GM19455 (cell line): ENCODE results near the gene ST3GAL2.
"Not testable (repeated sequence)": the region's sequence is repeated elsewhere in the genome, so short reads cannot be mapped to it uniquely, and the experiment has no call there.

Experiments
- ATAC-seq: cut with Tn5 transposase; IDR thresholded peaks from one replicate; pipeline ENCODE4 v1.9.1; 2021; ENCODE audit not compliant: unreplicated experiment

Gene ST3GAL2

GRCh38 chr16:70418274-70418992 is 20.5 kb downstream of the ST3GAL2 start:
- ATAC-seq: no peak

DNA sequence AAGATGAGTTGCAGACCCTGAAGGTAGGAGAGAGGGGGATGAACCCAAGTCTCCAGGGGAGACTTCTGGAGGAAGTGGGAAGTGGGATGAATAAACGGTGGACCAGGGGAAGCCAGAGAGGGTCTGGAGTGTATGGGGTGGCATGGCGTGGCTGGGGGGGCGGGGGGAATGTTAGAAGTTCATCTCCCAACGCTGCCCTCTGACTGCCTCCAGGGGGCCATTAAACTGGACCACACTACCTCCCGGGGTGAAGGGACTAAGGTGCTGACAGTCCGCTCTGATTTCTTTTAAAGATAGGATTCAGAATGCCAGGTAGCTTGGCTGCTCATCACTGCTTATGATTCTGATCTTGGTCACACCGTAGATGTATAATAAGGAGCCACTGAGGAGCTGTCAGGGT is 21.2 kb downstream of the ST3GAL2 start:
- ATAC-seq: no peak

- ATAC-seq: no peak
Observed at GRCh38 chr16:70416748-70417616, 21.9 kb downstream of the ST3GAL2 start.

GRCh38 chr16:70413572-70413971 is 25.3 kb downstream of the ST3GAL2 start:
- ATAC-seq: not testable (repeated sequence)

- ATAC-seq: no peak
Observed at GRCh38 chr16:70412385-70412784, 26.5 kb downstream of the ST3GAL2 start.

DNA sequence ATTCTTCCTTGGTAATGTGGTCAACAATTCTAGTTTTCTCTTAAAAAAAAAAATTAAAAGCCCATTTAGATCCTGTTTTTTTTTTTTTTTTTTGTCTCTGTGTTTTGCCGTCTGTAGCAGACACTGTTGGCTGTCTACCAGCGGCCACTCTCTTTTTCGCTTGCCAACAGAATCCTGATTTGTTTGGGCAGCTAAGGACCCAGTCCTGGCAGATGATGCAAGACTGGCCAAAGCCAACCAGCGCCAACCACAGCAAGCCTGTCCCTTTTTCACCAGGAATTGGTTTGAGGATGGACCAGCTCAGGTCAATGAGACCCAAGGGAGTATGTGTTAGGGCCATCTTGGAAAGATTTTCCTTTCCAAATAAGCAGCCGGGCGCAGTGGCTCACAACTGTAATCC is 28.2 kb downstream of the ST3GAL2 start:
- ATAC-seq: no peak

DNA sequence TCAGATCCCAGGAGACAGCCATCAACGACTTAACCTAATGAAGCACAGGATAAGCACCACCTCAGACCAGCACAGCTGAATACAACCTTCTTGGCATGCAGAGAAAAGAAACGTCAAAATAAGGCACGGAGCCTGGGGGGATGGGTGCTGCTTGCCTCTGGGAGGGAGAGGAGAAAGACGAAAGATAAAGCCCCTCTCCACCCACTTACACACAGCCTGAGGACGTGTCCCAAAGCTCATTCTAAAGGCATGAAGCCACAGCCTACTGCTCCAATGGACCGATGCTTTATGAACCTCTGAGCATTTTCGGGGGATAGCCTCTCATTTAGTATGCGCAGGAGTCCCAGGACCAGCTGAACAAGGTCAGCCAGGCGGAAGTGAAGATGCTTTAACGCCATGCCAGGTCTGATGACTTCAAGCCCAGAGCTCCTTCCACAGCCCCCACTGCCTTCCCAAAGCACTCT is 31.1 kb downstream of the ST3GAL2 start:
- ATAC-seq: no peak

DNA sequence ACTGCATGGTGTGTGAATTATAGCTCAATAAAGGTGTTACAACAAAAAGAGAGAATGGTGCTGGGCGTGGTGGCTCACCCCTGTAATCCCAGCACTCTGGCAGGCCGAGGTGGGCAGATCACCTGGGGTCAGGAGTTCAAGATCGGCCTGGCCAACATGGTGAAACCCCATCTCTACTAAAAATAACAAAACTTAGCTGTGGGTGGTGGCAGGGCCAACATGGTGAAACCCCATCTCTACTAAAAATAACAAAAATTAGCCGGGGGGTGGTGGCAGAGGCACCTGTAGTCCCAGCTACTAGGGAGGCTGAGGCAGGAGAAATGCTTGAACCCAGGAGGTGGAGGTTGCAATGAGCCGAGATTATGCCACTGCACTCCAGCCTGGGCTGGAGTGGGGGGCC is 32.8 kb downstream of the ST3GAL2 start:
- ATAC-seq: not testable (repeated sequence)

DNA sequence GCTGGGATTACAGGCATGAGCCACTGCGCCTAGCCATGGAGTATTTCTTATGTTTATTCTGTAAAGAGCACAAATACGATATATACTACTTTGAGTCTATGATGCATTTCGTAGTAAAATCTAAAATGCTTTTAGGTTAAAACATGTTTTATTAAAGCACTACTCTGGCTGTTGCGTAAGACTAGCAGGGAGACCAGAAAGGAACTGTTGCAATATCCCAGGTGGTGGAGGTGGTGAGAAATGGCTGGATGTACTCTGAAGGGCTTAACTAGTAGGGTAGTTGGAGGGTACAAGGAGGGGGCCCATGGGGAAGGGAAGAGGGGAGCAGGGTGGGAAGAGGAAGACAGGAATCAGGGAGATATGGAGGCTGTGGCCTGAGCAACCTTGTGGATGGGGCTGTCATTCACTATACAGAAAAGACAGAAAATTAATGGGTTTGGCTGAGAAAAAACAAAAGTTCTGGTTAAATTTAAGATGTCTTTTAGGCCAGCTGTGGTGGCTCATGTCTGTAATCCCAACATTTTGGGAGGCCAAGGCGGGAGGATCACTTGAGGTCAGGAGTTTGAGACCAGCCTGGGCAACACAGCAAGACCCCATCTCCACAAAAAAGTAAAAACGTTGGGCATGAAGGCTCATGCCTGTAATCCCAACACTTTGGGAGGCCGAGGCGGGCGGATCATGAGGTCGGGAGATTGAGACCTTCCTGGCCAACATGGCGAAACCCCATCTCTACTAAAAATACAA is 35.8 kb downstream of the ST3GAL2 start:
- ATAC-seq: no peak

DNA sequence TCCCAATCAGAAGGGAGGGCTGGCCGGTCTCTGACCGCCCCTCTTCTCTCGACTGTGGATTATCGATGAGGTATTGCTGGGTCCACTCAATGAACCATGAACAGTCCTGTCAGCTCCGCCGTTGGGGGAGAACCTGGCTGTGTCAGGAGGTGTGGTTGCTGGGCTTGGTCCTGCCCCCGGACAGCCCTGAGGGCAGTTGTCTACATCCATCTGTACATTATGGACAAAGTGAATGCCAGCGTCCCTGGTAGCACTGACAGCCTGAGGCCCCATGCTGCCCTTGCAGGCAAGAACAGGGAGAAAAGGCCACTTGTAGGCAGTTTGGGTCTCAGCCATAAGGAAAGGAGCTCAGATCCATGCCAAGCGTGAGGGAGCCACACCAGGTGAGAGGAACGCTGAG is 38.9 kb downstream of the ST3GAL2 start:
- ATAC-seq: no peak

DNA sequence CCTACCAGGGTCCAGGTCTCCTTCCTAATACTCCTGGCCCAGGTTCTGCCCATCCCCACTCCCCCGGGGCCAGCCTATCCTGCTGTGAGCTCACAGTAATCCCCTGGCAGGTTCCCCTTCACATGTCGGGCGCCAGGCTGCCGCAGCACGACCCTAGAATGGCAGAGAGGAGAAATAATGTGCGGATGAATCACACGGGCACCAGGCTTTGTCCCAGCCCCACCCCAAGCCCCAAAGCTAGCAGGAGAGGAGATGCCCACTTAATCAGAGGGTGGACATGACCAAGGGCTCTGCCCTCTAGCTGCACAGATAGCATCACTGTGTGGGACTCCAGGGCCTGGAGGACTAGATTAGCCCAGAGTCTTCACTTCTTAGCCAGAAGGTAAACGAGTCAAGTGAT is 39.5 kb downstream of the ST3GAL2 start:
- ATAC-seq: no peak

DNA sequence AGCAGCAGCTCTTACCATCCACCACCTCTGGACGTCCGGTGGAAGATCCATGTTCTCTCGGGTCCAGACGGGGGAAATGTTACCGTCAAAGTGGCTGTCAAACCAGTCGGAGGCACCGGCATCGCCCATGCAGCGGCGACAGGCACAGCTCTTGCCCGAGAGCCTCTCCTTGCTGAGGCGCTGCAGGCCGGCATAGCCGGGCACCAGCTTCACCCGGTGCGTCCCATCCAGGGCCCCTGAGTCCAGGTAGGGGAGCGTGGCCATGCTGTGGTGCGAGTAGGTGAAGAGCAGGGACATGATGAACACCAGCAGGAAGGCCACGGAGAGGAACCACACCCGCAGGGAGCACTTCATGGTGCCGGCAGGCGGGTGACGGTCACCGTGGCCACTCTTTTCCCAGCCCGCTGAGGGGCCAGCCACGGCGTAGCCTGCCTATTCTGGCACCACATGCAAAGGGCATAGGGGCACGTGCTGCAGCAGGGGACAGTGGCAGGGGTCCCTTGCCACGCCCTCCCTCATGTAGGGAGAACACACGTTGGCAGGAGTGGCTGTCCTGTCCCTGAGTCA is 40.6 kb downstream of the ST3GAL2 start:
- no peak for ATAC-seq

- no peak for ATAC-seq
Observed at GRCh38 chr16:70396246-70396904, 42.5 kb downstream of the ST3GAL2 start.

DNA sequence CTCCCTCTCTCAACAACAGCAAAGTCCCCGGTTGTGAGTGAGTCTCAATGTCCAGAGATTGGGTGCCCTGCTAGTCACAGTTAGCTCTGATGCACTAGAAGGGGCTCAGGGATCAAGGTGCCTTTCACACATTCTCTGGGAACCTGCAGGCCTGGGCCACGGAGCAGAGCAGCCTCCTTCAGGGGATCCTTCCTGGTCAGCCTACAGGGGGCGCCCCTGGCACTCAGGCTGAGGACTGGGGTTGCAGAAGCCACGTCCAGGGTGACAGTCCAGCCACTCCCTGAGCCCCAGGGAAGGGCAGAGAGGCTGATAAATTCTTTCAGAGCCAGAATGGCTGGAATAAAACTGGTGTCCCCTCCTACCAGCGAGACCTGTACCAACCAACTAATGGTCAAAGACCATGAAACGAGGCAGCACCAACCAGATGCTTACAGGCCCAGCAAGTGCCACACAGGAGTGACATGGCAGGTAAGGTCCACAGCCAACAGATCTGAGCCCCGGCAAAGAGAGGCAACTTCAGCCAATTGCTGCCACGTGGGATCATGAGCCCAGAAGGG is 43.5 kb downstream of the ST3GAL2 start:
- no peak for ATAC-seq

GRCh38 chr16:70394853-70395252 is 44.0 kb downstream of the ST3GAL2 start:
- ATAC-seq: no peak

- ATAC-seq: no peak
Observed at GRCh38 chr16:70393662-70394061, 45.2 kb downstream of the ST3GAL2 start.

DNA sequence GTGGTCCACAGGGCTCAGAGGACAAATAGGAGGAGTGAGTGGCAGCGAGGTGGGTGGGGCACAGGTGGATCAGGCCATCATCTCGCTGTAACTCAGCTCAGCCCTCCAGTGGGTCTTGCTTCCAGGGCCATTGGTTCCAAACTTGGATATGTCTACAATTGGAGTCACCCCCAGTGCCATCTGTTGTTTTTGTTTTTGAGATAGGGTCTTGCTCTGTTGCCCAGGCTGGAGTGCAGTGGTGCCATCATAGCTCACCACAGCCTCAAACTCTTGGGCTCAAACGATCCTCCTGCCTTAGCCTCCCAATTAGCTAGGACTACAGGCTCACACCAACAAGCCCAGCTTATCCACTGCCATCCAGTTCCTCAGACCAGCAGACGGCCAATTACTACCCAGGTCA is 46.3 kb downstream of the ST3GAL2 start:
- ATAC-seq: no peak

GRCh38 chr16:70391881-70392481 is 46.9 kb downstream of the ST3GAL2 start:
- no peak for ATAC-seq

GRCh38 chr16:70391446-70391845 is 47.5 kb downstream of the ST3GAL2 start:
- no peak for ATAC-seq

GRCh38 chr16:70390774-70391173 is 48.1 kb downstream of the ST3GAL2 start:
- no peak for ATAC-seq
